Mammary epithelial cell (primary cell): ENCODE measurements around the gene AGXT.

ENCODE experiments used
- EZH2 ChIP-seq: IDR thresholded peaks from 2 replicates; pipeline ENCODE4 v1.6.1; 2012; ENCODE audit warnings: low read length, inconsistent platforms, borderline replicate concordance
- TF ChIP-seq, protein P1 (sequence below), 2 donors: IDR thresholded peaks in 1 of 2; conservative IDR thresholded peaks in 1 of 2; 2 replicates each; pipeline ENCODE4 v1.5.1; 2011 to 2012; ENCODE audit warnings: inconsistent platforms in 2 of 2, low read length in 2 of 2, mild to moderate bottlenecking in 2 of 2, control low read depth in 1 of 2, low read depth in 1 of 2; ENCODE audit not compliant: insufficient read depth in 1 of 2; ENCODE audit errors: extremely low read depth in 1 of 2

DNA sequence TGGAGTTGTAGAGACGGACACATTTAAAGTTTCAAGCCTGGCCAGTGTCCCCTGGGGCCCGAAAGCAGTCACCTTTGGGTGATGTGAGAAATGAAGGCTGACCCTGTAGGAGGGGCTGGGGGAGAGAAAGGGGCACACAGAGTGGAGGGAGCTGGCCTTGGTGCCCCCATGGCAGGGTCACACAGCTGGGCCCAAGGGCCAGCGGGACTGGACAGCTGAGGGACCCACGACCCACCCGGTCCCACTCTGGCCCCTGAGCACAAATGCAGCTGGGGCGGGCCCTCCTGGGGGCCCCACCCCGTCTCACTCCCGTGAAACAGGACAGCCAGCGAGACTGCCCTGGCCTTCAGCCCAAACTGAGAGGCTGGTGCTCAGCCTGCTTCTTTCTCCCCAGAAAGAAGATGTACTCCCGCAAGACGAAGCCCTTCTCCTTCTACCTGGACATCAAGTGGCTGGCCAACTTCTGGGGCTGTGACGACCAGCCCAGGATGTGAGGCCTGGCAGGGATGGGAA, 6.1 kb downstream of the AGXT start:
- TF ChIP-seq, protein P1, sequence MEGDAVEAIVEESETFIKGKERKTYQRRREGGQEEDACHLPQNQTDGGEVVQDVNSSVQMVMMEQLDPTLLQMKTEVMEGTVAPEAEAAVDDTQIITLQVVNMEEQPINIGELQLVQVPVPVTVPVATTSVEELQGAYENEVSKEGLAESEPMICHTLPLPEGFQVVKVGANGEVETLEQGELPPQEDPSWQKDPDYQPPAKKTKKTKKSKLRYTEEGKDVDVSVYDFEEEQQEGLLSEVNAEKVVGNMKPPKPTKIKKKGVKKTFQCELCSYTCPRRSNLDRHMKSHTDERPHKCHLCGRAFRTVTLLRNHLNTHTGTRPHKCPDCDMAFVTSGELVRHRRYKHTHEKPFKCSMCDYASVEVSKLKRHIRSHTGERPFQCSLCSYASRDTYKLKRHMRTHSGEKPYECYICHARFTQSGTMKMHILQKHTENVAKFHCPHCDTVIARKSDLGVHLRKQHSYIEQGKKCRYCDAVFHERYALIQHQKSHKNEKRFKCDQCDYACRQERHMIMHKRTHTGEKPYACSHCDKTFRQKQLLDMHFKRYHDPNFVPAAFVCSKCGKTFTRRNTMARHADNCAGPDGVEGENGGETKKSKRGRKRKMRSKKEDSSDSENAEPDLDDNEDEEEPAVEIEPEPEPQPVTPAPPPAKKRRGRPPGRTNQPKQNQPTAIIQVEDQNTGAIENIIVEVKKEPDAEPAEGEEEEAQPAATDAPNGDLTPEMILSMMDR (conservative IDR thresholded peaks at IDR 0.05 in 1 of 2, IDR thresholded peaks at IDR 0.05 in 1 of 2; ENCODE audit: extremely low read depth in 1 of 2, insufficient read depth in 1 of 2, low read depth in 1 of 2, low read length in 2 of 2), result no peak
- no peak for TF ChIP-seq EZH2
